Type B pancreatic cell (in vitro differentiated cells): ENCODE data around the gene MICAL3. TPM values are rescaled to one million over a fixed set of nuclear protein-coding genes. Genes with fewer than 3 reads are reported as not detected.

Source experiments
- DNase-seq: peaks from one replicate; pipeline ENCODE4 v3.0.0; 2021; ENCODE audit warnings: mixed read lengths; ENCODE audit not compliant: unreplicated experiment; ENCODE audit errors: extremely low spot score
- H3K27ac Mint-ChIP-seq: 2 replicates; pipeline ENCODE4 v1.8.0; 2021; ENCODE audit warnings: mild to moderate bottlenecking, mixed read lengths
- H3K27me3 Mint-ChIP-seq: 2 replicates; pipeline ENCODE4 v1.8.0; 2021; ENCODE audit warnings: mixed read lengths
- H3K36me3 Mint-ChIP-seq: 2 replicates; pipeline ENCODE4 v1.8.0; 2021; ENCODE audit warnings: mixed read lengths
- H3K4me1 Mint-ChIP-seq: one replicate; pipeline ENCODE4 v1.8.0; 2021; ENCODE audit warnings: mixed read lengths; ENCODE audit not compliant: unreplicated experiment
- H3K4me3 Mint-ChIP-seq: 2 replicates; pipeline ENCODE4 v1.8.0; 2021; ENCODE audit warnings: mild to moderate bottlenecking, mixed read lengths
- H3K9me3 Mint-ChIP-seq: 2 replicates; pipeline ENCODE4 v1.8.0; 2021; ENCODE audit warnings: mixed read lengths
- CTCF ChIP-seq: fragments of 200-600 bp; sonication (generic); conservative IDR thresholded peaks from 2 replicates; pipeline ENCODE4 v1.5.0; 2021; ENCODE audit warnings: antibody characterized with exemption, mild to moderate bottlenecking
- total RNA-seq: library from RNA; stranded (reverse); gene quantifications from 2 replicates; pipeline ENCODE4 v1.2.1, GENCODE V29; 2021; ENCODE audit warnings: low replicate concordance

The MICAL3 gene
- total RNA-seq, 1 donor from 2014 or later: 56.4 TPM

GRCh38 chr22:17972385-17973191, 51.8 kb downstream of the MICAL3 start:
- H3K36me3 Mint-ChIP-seq: peaks cover 8% of the 10 kb centered on the region
- no peak for TF ChIP-seq CTCF
- H3K4me1 Mint-ChIP-seq: peaks cover 34% of the 10 kb centered on the region
- no peak for DNase-seq
- H3K9me3 Mint-ChIP-seq: no peaks in the 10 kb centered on the region
- no peaks in the 10 kb centered on the region for H3K27me3 Mint-ChIP-seq
- peak overlapping the region; percentile 51 for H3K27ac Mint-ChIP-seq
- H3K4me3 Mint-ChIP-seq: no peak overlapping the region

GRCh38 chr22:17971711-17972110, 52.6 kb downstream of the MICAL3 start:
- H3K9me3 Mint-ChIP-seq: no peaks in the 10 kb centered on the region
- peaks cover 39% of the 10 kb centered on the region for H3K4me1 Mint-ChIP-seq
- H3K4me3 Mint-ChIP-seq: no peak overlapping the region
- no peak for DNase-seq
- TF ChIP-seq CTCF: no peak
- no peaks in the 10 kb centered on the region for H3K27me3 Mint-ChIP-seq
- H3K36me3 Mint-ChIP-seq: peaks cover 7% of the 10 kb centered on the region
- no peak overlapping the region for H3K27ac Mint-ChIP-seq

GRCh38 chr22:17970201-17970708, 54.1 kb downstream of the MICAL3 start:
- Mint-ChIP-seq H3K36me3 (peaks cover 9% of the 10 kb centered on the region), H3K4me3 (no peak overlapping the region), H3K27me3 (no peaks in the 10 kb centered on the region), H3K9me3 (no peaks in the 10 kb centered on the region), H3K4me1 (peaks cover 50% of the 10 kb centered on the region), H3K27ac (peak overlapping the region; percentile 19)
- DNase-seq: no peak
- no peak for TF ChIP-seq CTCF

DNA sequence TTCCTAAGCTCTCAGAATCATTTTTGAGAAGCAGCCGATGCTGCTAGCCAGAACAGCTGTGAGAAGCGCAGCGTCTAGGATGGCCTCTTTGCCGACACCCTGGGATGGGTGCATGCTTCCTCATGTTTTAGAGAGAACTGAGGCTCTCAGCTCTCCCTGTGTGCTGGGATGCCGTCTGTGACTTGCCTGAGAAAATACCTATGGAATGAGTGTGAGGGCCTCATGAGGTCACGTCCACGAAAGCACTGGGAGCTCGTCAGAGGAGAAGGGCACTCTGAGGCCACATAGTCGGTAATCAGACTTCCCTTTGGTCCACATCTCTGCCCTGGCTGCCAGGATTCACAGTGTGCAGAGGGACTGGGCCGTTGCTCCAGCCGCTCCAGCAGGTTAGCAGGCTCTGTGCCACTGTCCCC, 54.7 kb downstream of the MICAL3 start:
- Mint-ChIP-seq H3K36me3 (peaks cover 9% of the 10 kb centered on the region), H3K4me3 (no peak overlapping the region), H3K9me3 (no peaks in the 10 kb centered on the region), H3K27ac (peak overlapping the region; percentile 81), H3K27me3 (no peaks in the 10 kb centered on the region), H3K4me1 (peaks cover 50% of the 10 kb centered on the region)
- TF ChIP-seq CTCF: no peak
- no peak for DNase-seq

DNA sequence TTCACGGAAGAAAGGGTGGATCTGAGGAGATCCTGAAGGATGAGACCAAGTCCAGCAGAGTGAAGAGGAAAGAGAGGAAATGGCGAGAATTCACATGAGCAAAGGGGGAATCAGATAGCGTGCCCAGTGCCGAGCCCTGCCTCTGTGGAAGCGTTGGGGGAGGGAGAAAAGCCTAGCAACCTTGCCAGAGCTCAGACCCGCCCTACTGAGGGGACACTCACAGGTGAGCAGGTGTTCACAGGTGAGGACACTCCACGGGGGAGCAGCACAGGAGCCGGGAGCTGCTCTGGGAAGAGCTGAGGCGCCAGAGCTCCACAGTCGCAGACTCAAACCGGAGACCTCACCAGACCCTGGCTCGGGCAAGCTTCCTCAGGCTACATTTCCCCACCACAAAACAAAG, 56.2 kb downstream of the MICAL3 start:
- Mint-ChIP-seq H3K27ac (no peak overlapping the region), H3K4me1 (peaks cover 53% of the 10 kb centered on the region), H3K36me3 (peaks cover 9% of the 10 kb centered on the region), H3K27me3 (no peaks in the 10 kb centered on the region), H3K9me3 (no peaks in the 10 kb centered on the region), H3K4me3 (no peak overlapping the region)
- no peak for TF ChIP-seq CTCF
- no peak for DNase-seq
